Camera-type eye (tissue), 1 donor: Measurements from ENCODE around the gene BSND. TPM values are rescaled to one million over a fixed set of nuclear protein-coding genes. Genes with fewer than 3 reads are reported as not detected.

Experiments used
- total RNA-seq: library from RNA; depleted of rRNA; stranded (reverse); fragments of >200 nt; gene quantifications from one replicate; pipeline ENCODE4 v1.2.3, GENCODE V29; 2014

Gene BSND
- total RNA-seq = not detected

DNA sequence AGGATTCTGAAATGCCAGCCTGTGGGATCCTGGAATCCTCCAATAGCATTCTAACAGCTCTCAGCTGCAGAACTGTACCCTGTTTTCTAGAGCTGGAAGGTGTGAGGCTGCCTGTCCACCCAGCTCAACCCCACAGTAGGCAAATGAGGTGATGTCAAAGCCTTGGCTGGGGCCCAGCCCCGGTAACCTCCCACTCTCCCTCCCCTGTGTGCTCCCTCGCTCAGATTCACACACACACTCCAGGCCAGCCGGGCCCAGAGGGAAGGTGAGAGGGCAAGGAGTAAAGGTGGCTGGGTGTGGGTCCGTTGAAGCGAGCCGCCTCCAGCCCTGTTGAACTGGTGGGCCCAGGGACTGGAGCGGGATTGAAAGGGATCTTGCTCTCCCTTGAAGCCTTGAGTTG, at the start of gene BSND:
BSND (plus strand) TSS at position 257 of the 400 bp plus-strand sequence. CDS start 254 bp downstream, outside the sequence.

DNA sequence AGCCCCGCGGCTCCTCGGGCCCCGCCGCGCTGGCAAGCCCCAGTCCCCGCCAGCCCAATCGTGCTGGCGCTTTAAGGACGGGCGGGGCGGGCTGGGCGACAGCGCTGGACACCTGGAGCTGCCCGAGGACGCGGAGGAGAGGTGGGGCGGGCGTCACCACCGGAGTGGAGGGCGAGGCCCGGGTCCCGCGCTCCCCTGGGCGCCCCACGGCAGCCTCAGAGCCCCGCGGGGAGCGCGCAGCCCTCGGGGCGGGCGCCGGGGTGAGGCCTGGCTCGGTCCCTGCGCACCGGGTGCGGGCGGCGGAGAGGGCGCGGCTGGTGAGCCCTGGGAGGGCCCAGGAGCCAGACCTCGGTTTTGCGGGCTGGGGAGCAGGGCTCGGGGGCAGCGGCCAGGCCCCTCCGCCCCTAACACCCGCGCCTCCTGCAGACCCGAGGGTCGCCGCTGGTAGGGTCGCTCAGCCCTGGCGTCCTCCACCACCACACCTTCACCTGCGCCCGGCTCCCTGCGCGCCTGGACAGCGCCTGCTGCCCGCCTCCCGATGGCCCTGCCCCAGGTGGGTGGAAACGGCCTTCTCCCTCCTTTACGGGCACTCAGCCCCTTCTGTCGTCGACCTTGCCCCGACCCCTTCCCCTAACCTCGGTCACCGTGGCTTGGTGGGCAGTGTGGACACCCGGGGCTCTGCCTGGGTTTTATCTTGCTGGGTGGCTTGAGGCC, 18.0 kb upstream of the BSND start, which contains the start of gene TMEM61:
TMEM61 (plus strand) TSS at position 101 of the 714 bp plus-strand sequence; CDS start at position 539, 438 bp downstream.

DNA sequence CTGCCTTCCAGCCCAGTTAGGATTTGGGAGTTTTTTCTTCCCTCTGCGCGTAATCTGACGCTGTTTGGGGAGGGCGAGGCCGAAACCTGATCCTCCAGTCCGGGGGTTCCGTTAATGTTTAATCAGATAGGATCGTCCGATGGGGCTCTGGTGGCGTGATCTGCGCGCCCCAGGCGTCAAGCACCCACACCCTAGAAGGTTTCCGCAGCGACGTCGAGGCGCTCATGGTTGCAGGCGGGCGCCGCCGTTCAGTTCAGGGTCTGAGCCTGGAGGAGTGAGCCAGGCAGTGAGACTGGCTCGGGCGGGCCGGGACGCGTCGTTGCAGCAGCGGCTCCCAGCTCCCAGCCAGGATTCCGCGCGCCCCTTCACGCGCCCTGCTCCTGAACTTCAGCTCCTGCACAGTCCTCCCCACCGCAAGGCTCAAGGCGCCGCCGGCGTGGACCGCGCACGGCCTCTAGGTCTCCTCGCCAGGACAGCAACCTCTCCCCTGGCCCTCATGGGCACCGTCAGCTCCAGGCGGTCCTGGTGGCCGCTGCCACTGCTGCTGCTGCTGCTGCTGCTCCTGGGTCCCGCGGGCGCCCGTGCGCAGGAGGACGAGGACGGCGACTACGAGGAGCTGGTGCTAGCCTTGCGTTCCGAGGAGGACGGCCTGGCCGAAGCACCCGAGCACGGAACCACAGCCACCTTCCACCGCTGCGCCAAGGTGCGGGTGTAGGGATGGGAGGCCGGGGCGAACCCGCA, 40.8 kb downstream of the BSND start, which contains the start of gene PCSK9:
PCSK9 (plus strand) TSS at position 207 of the 741 bp plus-strand sequence; CDS start at position 497, 290 bp downstream.

Other genes starting within 250 kb of the BSND start
- gene PARS2, start 234.4 kb upstream of the BSND start, total RNA-seq = 8.4 TPM
- 3.2 TPM for gene TTC22, start 197.6 kb upstream of the BSND start, total RNA-seq
- gene DHCR24, start 111.7 kb upstream of the BSND start, total RNA-seq = 34.9 TPM
- 0.71 TPM for gene TMEM61, start 18.3 kb upstream of the BSND start, total RNA-seq
- 1.1 TPM for gene PCSK9, start 40.6 kb downstream of the BSND start, total RNA-seq
- 80.5 TPM for gene USP24, start 216.4 kb downstream of the BSND start, total RNA-seq